Measurements from ENCODE around the gene CASTOR2.

- TF ChIP-seq, protein P1, sequence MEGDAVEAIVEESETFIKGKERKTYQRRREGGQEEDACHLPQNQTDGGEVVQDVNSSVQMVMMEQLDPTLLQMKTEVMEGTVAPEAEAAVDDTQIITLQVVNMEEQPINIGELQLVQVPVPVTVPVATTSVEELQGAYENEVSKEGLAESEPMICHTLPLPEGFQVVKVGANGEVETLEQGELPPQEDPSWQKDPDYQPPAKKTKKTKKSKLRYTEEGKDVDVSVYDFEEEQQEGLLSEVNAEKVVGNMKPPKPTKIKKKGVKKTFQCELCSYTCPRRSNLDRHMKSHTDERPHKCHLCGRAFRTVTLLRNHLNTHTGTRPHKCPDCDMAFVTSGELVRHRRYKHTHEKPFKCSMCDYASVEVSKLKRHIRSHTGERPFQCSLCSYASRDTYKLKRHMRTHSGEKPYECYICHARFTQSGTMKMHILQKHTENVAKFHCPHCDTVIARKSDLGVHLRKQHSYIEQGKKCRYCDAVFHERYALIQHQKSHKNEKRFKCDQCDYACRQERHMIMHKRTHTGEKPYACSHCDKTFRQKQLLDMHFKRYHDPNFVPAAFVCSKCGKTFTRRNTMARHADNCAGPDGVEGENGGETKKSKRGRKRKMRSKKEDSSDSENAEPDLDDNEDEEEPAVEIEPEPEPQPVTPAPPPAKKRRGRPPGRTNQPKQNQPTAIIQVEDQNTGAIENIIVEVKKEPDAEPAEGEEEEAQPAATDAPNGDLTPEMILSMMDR (conservative IDR thresholded peaks at IDR 0.05; ENCODE audit: low read length) = no peak
- TF ChIP-seq EZH2phosphoT487 (IDR thresholded peaks at IDR 0.05; ENCODE audit: borderline replicate concordance) = no peak
Observed at GRCh38 chr7:75064291-75064690, 99.8 kb downstream of the CASTOR2 start.

All from Loucy (cell line).